ENCODE data around the gene GPAM.
"Not testable (repeated sequence)": the region's sequence is repeated elsewhere in the genome, so short reads cannot be mapped to it uniquely, and the experiment has no call there.

Gene GPAM

GRCh38 chr10:112131996-112132395, 51.6 kb downstream of the GPAM start:
- DNase-seq (ENCODE audit: low spot score) = no peak

GRCh38 chr10:112131346-112131745, 52.2 kb downstream of the GPAM start:
- no peak for DNase-seq (ENCODE audit: low spot score)

GRCh38 chr10:112126901-112127300, 56.7 kb downstream of the GPAM start:
- no peak for DNase-seq (ENCODE audit: low spot score)

GRCh38 chr10:112126172-112126571, 57.4 kb downstream of the GPAM start:
- DNase-seq (ENCODE audit: low spot score) = no peak

- DNase-seq (ENCODE audit: low spot score) = no peak
Observed at GRCh38 chr10:112124866-112125265, 58.7 kb downstream of the GPAM start.

- no peak for DNase-seq (ENCODE audit: low spot score)
Observed at GRCh38 chr10:112122827-112123226, 60.7 kb downstream of the GPAM start.

- DNase-seq (ENCODE audit: low spot score) = no peak
Observed at GRCh38 chr10:112120491-112120890, 63.1 kb downstream of the GPAM start.

- DNase-seq (ENCODE audit: low spot score) = peak; percentile 47
Observed at GRCh38 chr10:112115781-112116385, 67.7 kb downstream of the GPAM start.

GRCh38 chr10:112109779-112110178, 73.8 kb downstream of the GPAM start:
- not testable (repeated sequence) for DNase-seq (ENCODE audit: low spot score)

All from SW480 (cell line).